ENCODE measurements around the gene CCDC148.

Gene CCDC148

DNA sequence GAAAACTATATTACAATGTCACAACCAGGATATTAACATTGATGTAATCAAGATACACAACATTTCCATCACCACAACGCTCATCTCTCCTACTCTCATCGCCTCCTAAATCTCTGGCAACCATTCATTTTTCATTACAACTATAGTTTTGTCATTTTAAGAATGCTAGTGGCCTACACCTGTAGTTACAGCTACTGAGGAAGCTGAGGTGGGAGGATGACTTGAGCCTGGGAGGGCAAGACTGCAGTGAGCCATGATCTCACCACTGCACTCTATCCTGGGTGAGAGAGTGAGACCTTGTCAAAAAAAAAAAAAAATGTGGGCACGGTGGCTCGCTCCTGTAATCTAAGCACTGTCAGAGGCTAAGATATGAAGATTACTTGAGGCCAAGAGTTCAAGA, 10.7 kb upstream of the CCDC148 start:
- H3K4me2 ChIP-seq (ENCODE audit: low read length) = no peak overlapping the region

DNA sequence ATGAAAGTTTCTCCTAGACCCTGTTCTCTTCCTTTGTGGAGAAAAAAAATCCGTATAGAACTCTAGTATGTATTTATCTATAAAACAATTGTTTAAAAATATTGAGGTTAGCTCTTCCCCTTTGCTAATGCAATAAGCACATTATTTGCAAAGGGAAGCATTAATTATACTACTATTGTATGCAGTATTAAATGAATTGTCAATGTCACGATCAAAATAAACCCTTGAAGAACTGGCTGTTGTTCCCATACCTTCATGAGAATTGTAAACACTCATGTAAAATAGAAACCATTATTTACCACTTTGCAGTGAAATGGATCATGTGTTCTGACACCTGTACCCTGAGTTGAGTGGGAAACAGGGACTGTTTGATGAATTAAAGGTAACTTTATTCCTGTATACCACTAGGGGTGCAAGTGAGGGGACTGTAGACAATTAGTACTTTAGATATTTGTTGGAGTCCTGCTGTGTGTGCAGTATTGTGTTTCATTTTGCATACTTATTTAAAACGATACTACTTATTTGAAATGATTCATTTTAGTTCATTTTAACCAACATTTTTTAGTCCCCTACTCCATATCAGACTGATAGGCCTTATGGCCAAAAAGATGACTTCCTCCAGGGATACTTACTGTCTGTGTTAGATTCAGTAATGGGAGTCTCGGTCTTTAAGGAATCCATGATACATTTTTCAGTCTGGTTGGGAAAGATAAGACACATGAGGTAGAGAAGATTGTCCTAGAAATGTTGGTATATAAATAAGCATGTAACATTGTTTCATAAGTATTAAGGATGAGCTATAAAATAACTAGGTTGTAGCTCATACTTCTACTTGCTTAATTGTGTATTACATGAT, 8.1 kb upstream of the CCDC148 start:
- H4K20me1 ChIP-seq (ENCODE audit: insufficient read depth, low read length) = no peaks in the 10 kb centered on the region

More for the DNA sequence above, 10.7 kb upstream of the CCDC148 start:
- H3K79me2 ChIP-seq (ENCODE audit: insufficient read depth, low read length) = no peaks in the 10 kb centered on the region
- H3K36me3 ChIP-seq (ENCODE audit: insufficient read depth, low read length) = no peaks in the 10 kb centered on the region
- no peaks in the 10 kb centered on the region for H3K9me3 ChIP-seq (ENCODE audit: low read length)
- H3K9ac ChIP-seq (ENCODE audit: low read length) = no peak overlapping the region
- no peaks in the 10 kb centered on the region for H4K20me1 ChIP-seq (ENCODE audit: insufficient read depth, low read length)
- no peak overlapping the region for H3K27ac ChIP-seq (ENCODE audit: low read depth, low read length, poor library complexity, severe bottlenecking)
- no peaks in the 10 kb centered on the region for H3K4me1 ChIP-seq (ENCODE audit: insufficient read depth, low read length, severe bottlenecking)
- no peaks in the 10 kb centered on the region for H3K27me3 ChIP-seq (ENCODE audit: insufficient read depth, low read length)
- TF ChIP-seq, protein P1, sequence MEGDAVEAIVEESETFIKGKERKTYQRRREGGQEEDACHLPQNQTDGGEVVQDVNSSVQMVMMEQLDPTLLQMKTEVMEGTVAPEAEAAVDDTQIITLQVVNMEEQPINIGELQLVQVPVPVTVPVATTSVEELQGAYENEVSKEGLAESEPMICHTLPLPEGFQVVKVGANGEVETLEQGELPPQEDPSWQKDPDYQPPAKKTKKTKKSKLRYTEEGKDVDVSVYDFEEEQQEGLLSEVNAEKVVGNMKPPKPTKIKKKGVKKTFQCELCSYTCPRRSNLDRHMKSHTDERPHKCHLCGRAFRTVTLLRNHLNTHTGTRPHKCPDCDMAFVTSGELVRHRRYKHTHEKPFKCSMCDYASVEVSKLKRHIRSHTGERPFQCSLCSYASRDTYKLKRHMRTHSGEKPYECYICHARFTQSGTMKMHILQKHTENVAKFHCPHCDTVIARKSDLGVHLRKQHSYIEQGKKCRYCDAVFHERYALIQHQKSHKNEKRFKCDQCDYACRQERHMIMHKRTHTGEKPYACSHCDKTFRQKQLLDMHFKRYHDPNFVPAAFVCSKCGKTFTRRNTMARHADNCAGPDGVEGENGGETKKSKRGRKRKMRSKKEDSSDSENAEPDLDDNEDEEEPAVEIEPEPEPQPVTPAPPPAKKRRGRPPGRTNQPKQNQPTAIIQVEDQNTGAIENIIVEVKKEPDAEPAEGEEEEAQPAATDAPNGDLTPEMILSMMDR (IDR thresholded peaks at IDR 0.05; ENCODE audit: low read length) = no peak
- TF ChIP-seq EZH2 (IDR thresholded peaks at IDR 0.05; ENCODE audit: borderline replicate concordance, low read length) = no peak
- H3K9me2 ChIP-seq (ENCODE audit: low read depth, low read length) = no peaks in the 10 kb centered on the region
- no peaks in the 10 kb centered on the region for H3F3A ChIP-seq (ENCODE audit: insufficient read depth, low read length)
- H2AFZ ChIP-seq (ENCODE audit: low read length) = no peak overlapping the region
- H3K4me3 ChIP-seq (ENCODE audit: low read depth, low read length, poor library complexity, severe bottlenecking) = no peak overlapping the region

DNA sequence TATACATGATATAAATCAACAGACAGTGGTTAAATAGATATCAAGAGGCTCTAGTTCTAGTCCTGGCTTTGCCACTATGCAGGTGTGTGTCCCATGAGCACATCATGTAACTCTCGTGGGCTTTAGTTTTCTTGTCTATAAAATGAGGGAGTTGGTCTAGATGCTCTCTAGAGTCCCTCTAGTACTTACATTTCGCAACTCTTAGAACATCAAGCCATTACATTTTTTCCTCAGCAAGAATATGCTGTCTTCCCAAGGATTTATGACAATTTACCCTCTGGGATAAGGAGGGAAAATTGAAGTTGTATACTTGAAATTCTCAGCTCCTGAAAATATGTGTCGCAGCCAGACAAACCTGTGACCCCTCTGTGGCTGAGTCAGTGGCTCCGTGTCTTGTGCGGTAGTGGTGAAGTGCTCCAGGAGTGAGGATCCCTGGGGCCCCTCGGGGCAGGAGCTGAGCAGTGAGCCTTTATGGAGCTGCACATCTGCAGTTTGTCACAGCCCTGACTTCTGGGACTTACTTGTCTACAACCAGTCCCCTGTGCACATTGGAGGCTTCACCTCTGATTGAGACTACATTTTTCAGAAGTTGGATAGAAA, 7.0 kb upstream of the CCDC148 start:
- TF ChIP-seq, protein P1 (IDR thresholded peaks at IDR 0.05; ENCODE audit: low read length) = no peak
- Histone ChIP-seq H3F3A (ENCODE audit: insufficient read depth, low read length) (no peaks in the 10 kb centered on the region), H3K4me3 (ENCODE audit: low read depth, low read length, poor library complexity, severe bottlenecking) (no peak overlapping the region), H3K36me3 (ENCODE audit: insufficient read depth, low read length) (no peaks in the 10 kb centered on the region), H3K4me1 (ENCODE audit: insufficient read depth, low read length, severe bottlenecking) (peaks cover under 1% of the 10 kb centered on the region), H3K9me2 (ENCODE audit: low read depth, low read length) (no peaks in the 10 kb centered on the region), H3K9me3 (ENCODE audit: low read length) (no peaks in the 10 kb centered on the region), H3K27ac (ENCODE audit: low read depth, low read length, poor library complexity, severe bottlenecking) (no peak overlapping the region), H3K27me3 (ENCODE audit: insufficient read depth, low read length) (no peaks in the 10 kb centered on the region), H3K79me2 (ENCODE audit: insufficient read depth, low read length) (no peaks in the 10 kb centered on the region), H4K20me1 (ENCODE audit: insufficient read depth, low read length) (no peaks in the 10 kb centered on the region), H3K9ac (ENCODE audit: low read length) (no peak overlapping the region), H2AFZ (ENCODE audit: low read length) (no peak overlapping the region), H3K4me2 (ENCODE audit: low read length) (no peak overlapping the region)

More for the DNA sequence above, 8.1 kb upstream of the CCDC148 start:
- H2AFZ ChIP-seq (ENCODE audit: low read length) = no peak overlapping the region
- H3F3A ChIP-seq (ENCODE audit: insufficient read depth, low read length) = no peaks in the 10 kb centered on the region
- no peak overlapping the region for H3K4me2 ChIP-seq (ENCODE audit: low read length)
- no peaks in the 10 kb centered on the region for H3K9me3 ChIP-seq (ENCODE audit: low read length)
- H3K36me3 ChIP-seq (ENCODE audit: insufficient read depth, low read length) = no peaks in the 10 kb centered on the region
- no peaks in the 10 kb centered on the region for H3K9me2 ChIP-seq (ENCODE audit: low read depth, low read length)
- TF ChIP-seq EZH2 (IDR thresholded peaks at IDR 0.05; ENCODE audit: borderline replicate concordance, low read length) = no peak
- TF ChIP-seq, protein P1 (IDR thresholded peaks at IDR 0.05; ENCODE audit: low read length) = peak; percentile 66
- no peaks in the 10 kb centered on the region for H3K27me3 ChIP-seq (ENCODE audit: insufficient read depth, low read length)
- no peaks in the 10 kb centered on the region for H3K4me1 ChIP-seq (ENCODE audit: insufficient read depth, low read length, severe bottlenecking)
- no peak overlapping the region for H3K9ac ChIP-seq (ENCODE audit: low read length)
- H3K79me2 ChIP-seq (ENCODE audit: insufficient read depth, low read length) = no peaks in the 10 kb centered on the region
- H3K4me3 ChIP-seq (ENCODE audit: low read depth, low read length, poor library complexity, severe bottlenecking) = no peak overlapping the region
- H3K27ac ChIP-seq (ENCODE audit: low read depth, low read length, poor library complexity, severe bottlenecking) = no peak overlapping the region
